ENCODE data around the gene ZNF208.

ZNF208 gene

GRCh38 chr19:21883516-21883915 is 127.2 kb downstream of the ZNF208 start:
- no peak for DNase-seq
